ENCODE results near the gene TLR1. TPM values are rescaled to one million over a fixed set of nuclear protein-coding genes. Genes with fewer than 3 reads are reported as not detected.
A peak's percentile ranks its signal among the peaks of the same experiment; 100 is the strongest.

The TLR1 gene
- total RNA-seq, 6 donors from 2014 or later, result 16.4 to 41.9 (median 24.8) TPM

GRCh38 chr4:38785041-38785790 lies 19.4 kb downstream of the TLR1 start:
- no peaks in the 10 kb centered on the region for H3K9me3 ChIP-seq
- ATAC-seq (ENCODE audit: low FRiP score in 2 of 2) (peak in 1 of 2 donors; percentile 19), DNase-seq (no peak)
- 57 to 62% methylated on average over 6 of the region's 6 CpGs for WGBS, 2 donors
- no peaks in the 10 kb centered on the region for H3K27me3 ChIP-seq
- no peaks in the 10 kb centered on the region for H3K36me3 ChIP-seq
- peaks cover 0 to 4% (median 0%) of the 10 kb centered on the region in 4 donors for H3K4me1 ChIP-seq
- peak overlapping the region; percentile 23 to 74 (median 62) for H3K27ac ChIP-seq
- H3K4me3 ChIP-seq, result no peak overlapping the region
- TF ChIP-seq, protein P1, sequence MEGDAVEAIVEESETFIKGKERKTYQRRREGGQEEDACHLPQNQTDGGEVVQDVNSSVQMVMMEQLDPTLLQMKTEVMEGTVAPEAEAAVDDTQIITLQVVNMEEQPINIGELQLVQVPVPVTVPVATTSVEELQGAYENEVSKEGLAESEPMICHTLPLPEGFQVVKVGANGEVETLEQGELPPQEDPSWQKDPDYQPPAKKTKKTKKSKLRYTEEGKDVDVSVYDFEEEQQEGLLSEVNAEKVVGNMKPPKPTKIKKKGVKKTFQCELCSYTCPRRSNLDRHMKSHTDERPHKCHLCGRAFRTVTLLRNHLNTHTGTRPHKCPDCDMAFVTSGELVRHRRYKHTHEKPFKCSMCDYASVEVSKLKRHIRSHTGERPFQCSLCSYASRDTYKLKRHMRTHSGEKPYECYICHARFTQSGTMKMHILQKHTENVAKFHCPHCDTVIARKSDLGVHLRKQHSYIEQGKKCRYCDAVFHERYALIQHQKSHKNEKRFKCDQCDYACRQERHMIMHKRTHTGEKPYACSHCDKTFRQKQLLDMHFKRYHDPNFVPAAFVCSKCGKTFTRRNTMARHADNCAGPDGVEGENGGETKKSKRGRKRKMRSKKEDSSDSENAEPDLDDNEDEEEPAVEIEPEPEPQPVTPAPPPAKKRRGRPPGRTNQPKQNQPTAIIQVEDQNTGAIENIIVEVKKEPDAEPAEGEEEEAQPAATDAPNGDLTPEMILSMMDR (IDR thresholded peaks at IDR 0.05), result no peak
- no peak for TF ChIP-seq POLR2A (IDR thresholded peaks at IDR 0.05)
- TF ChIP-seq POLR2AphosphoS5 (IDR thresholded peaks at IDR 0.05), result no peak
- no peak for TF ChIP-seq EP300 (IDR thresholded peaks at IDR 0.05)

DNA sequence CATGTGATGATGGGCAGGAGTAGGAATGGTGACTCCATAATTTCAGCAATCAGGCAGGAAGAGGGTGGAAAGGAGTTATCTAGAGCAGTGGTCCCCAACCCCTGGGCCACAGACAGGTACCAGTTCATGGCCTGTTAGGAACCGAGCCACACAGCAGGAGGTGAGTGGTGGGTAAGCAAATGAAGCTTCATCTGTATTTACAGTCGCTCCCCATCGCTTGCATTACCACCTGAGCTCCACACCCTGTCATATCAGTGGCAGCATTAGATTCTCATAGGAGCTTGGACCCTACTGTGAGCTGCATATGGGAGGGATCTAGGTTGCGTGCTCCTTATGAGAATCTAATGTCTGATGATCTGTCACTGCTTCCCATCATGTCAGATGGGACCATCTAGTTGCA lies 20.4 kb downstream of the TLR1 start:
- H3K36me3 ChIP-seq, result no peaks in the 10 kb centered on the region
- peaks cover 0 to 4% (median 0%) of the 10 kb centered on the region in 4 donors for H3K4me1 ChIP-seq
- H3K27ac ChIP-seq, result no peak overlapping the region
- no peak for DNase-seq
- TF ChIP-seq POLR2AphosphoS5 (IDR thresholded peaks at IDR 0.05), result no peak
- TF ChIP-seq POLR2A (IDR thresholded peaks at IDR 0.05), result no peak
- no peaks in the 10 kb centered on the region for H3K27me3 ChIP-seq
- WGBS, 2 donors, result 98 to 100% methylated on average over 3 to 4 of the region's 4 CpGs
- no peak for ATAC-seq (ENCODE audit: low FRiP score in 2 of 2)
- H3K4me3 ChIP-seq, result no peak overlapping the region
- H3K9me3 ChIP-seq, result no peaks in the 10 kb centered on the region

GRCh38 chr4:38783109-38783460 lies 21.5 kb downstream of the TLR1 start:
- 87 to 89% methylated on average over 8 of the region's 8 CpGs for WGBS, 2 donors
- DNase-seq (no peak), ATAC-seq (ENCODE audit: low FRiP score in 2 of 2) (no peak)
- H3K27ac ChIP-seq, result no peak overlapping the region
- H3K36me3 ChIP-seq, result no peaks in the 10 kb centered on the region
- H3K9me3 ChIP-seq, result no peaks in the 10 kb centered on the region
- TF ChIP-seq EP300 (IDR thresholded peaks at IDR 0.05) (no peak), POLR2A (IDR thresholded peaks at IDR 0.05) (no peak), POLR2AphosphoS5 (IDR thresholded peaks at IDR 0.05) (no peak)
- TF ChIP-seq, protein P1 (IDR thresholded peaks at IDR 0.05), result no peak
- peaks cover 0 to 4% (median 0%) of the 10 kb centered on the region in 4 donors for H3K4me1 ChIP-seq
- H3K4me3 ChIP-seq, result no peak overlapping the region
- H3K27me3 ChIP-seq, result no peaks in the 10 kb centered on the region

DNA sequence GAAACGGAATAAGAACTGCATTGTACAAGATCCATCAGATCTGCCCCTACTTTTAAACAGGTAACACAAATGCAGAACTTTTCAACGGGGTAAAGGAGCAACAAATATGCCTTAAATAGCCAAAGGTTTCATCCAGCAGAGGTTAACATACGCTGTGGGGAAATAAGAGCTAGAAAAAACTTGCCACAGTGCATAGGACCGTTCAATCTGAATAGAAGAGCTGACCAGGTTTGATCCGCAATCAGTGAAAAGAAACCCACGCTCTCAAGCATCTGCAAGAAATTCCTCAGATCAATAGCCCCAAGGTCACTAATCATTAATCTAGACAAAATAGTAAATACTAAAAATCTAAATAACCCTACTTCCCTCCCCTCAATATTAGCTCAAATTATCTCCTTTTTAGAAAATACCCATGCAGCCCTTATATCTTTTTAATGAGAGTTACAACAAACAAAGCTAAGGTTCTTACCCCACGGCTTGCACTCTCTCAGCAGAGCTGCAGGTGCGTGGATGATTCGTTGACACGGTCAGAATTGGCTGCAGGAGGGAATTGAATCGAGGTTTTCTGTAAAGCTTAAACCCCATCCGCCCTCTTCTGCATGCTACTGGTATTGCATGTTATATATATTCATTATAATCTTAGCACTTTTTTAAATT lies 22.0 kb downstream of the TLR1 start, which contains the start of gene TLR10:
TLR10 (minus strand) TSS at position 539 of the 657 bp plus-strand sequence. CDS start 7,400 bp downstream, outside the sequence.
- DNase-seq, result peak in 1 of 2 donors; percentile 46
- ATAC-seq (ENCODE audit: low FRiP score in 2 of 2), result peak; percentile 76 to 77
- Histone ChIP-seq H3K4me3 (no peak within 1 kb of the TSS), H3K9me3 (no peaks in the 10 kb centered on the region), H3K27ac (no peak within 1 kb of the TSS), H3K36me3 (no peaks in the 10 kb centered on the region), H3K27me3 (no peaks in the 10 kb centered on the region), H3K4me1 (peaks cover 0 to 4% (median 0%) of the 10 kb centered on the region in 4 donors)
- no peak for TF ChIP-seq EP300 (IDR thresholded peaks at IDR 0.05)
- TF ChIP-seq, protein P1 (IDR thresholded peaks at IDR 0.05), result peak in 5 of 6 experiments; percentile 45 to 64 (median 52)
- 38% methylated on average over 12 of the region's 12 CpGs for WGBS, 2 donors

DNA sequence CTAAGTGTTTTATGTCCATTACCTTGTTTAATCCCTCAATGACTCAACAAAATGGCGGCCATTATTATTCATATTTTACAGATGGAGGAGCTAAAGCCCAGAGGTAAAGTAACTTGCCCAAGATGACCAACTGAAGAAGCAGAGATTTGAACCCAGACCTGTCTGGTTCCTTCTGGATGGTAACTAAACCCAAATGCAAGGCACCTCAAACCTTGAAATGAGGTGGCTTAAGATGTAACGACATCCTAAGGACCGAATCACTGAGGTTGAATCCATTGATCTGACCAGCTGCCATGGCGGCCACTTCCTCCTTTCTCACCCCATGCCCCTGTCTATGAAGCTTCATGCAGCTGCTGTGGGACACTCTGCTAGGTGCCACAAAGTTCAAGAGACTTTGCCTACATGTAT lies 22.7 kb downstream of the TLR1 start:
- WGBS, 2 donors, result 91 to 96% methylated on average over 4 of the region's 4 CpGs
- no peak overlapping the region for H3K4me3 ChIP-seq
- no peaks in the 10 kb centered on the region for H3K9me3 ChIP-seq
- H3K27ac ChIP-seq, result no peak overlapping the region
- no peak for DNase-seq
- H3K27me3 ChIP-seq, result no peaks in the 10 kb centered on the region
- TF ChIP-seq, protein P1 (IDR thresholded peaks at IDR 0.05), result no peak
- TF ChIP-seq POLR2AphosphoS5 (IDR thresholded peaks at IDR 0.05) (no peak), EP300 (IDR thresholded peaks at IDR 0.05) (no peak), POLR2A (IDR thresholded peaks at IDR 0.05) (no peak)
- no peak for ATAC-seq (ENCODE audit: low FRiP score in 2 of 2)
- H3K36me3 ChIP-seq, result no peaks in the 10 kb centered on the region
- peaks cover 0 to 4% (median 0%) of the 10 kb centered on the region in 4 donors for H3K4me1 ChIP-seq

Measured in upper lobe of left lung (tissue), 6 donors.